Measurements from ENCODE around the gene RARS2. TPM values are rescaled to one million over a fixed set of nuclear protein-coding genes. Genes with fewer than 3 reads are reported as not detected.
"Not testable (repeated sequence)": the region's sequence is repeated elsewhere in the genome, so short reads cannot be mapped to it uniquely, and the experiment has no call there.

RARS2 gene
- polyA plus RNA-seq, 1 donor, result 73.9 TPM

DNA sequence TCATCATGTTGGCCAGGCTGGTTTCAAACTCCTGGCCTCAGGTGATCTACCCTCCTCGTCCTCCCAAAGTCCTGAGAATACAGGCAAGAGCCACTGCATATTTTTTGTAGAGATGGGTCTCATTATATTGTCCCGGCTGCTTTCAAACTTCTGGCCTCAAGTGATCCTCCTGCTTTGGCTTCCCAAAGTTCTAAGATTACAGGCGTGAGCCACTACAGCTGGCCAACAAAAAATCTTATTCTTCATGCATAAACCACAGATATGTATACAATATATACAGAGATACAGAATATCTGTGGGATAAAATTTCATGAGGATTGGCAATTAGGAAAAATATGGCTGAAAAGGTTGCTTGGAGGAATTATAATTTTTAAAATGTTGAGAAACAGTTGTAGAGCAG, 67.1 kb downstream of the RARS2 start:
- Histone ChIP-seq H3K27ac (ENCODE audit: low read length) (no peak overlapping the region), H3K9me3 (ENCODE audit: control insufficient read depth, low read depth, low read length) (no peaks in the 10 kb centered on the region), H3K4me3 (ENCODE audit: low read length) (no peak overlapping the region), H3K4me1 (ENCODE audit: control insufficient read depth, insufficient read depth, low read length) (no peaks in the 10 kb centered on the region), H3K27me3 (ENCODE audit: control insufficient read depth, insufficient read depth, low read length) (no peaks in the 10 kb centered on the region), H3K36me3 (ENCODE audit: control insufficient read depth, insufficient read depth, low read length) (peaks cover 42% of the 10 kb centered on the region)
- DNase-seq, result no peak
- no CpG with 5 or more reads among the region's 3 CpGs for WGBS (ENCODE audit: insufficient coverage, low lambda C conversion rate)

DNA sequence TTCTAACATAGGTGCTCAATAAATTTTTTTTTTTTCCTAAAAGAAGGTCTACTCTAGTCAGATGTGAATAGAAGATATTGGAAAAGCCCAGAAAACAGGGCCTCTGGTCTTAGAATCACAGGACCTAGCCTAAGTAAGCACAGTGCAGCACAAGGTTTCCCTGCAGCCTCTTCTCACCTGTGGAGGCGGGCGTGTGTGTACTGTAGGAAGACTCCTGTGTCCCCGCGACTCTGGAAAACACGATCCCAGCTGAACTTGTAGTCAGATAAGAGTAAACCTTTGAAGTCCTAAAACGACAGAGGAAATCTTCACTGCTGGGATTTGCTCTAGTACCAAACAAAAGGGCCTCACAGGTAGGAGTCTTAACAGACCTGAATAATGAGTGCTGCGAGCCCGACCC, 71.3 kb downstream of the RARS2 start:
- WGBS (ENCODE audit: insufficient coverage, low lambda C conversion rate), result no CpG with 5 or more reads among the region's 8 CpGs
- no peaks in the 10 kb centered on the region for H3K27me3 ChIP-seq (ENCODE audit: control insufficient read depth, insufficient read depth, low read length)
- no peak for DNase-seq
- no peak overlapping the region for H3K4me3 ChIP-seq (ENCODE audit: low read length)
- H3K9me3 ChIP-seq (ENCODE audit: control insufficient read depth, low read depth, low read length), result no peaks in the 10 kb centered on the region
- no peaks in the 10 kb centered on the region for H3K4me1 ChIP-seq (ENCODE audit: control insufficient read depth, insufficient read depth, low read length)
- no peak overlapping the region for H3K27ac ChIP-seq (ENCODE audit: low read length)
- peaks cover 65% of the 10 kb centered on the region for H3K36me3 ChIP-seq (ENCODE audit: control insufficient read depth, insufficient read depth, low read length)

DNA sequence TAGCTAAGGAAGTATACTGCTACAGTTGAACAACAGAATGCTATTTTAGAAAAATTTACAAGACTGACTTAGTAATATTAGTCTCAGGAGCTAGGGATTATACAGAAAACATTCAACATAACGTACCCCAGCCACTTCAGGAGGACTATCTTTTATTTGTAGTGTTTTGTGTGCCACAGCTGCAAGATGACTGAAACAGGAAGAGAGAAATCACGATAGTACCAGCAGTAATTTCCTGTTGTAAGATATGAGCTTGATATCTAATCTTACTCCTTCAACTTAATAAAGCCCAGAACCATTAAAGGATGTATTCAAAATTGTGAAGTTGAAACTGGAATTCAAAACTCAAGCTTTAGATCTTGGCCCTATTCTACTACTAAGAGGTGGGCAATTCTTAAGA, 75.0 kb downstream of the RARS2 start:
- no peaks in the 10 kb centered on the region for H3K9me3 ChIP-seq (ENCODE audit: control insufficient read depth, low read depth, low read length)
- no peak for DNase-seq
- no peak overlapping the region for H3K4me3 ChIP-seq (ENCODE audit: low read length)
- no peaks in the 10 kb centered on the region for H3K27me3 ChIP-seq (ENCODE audit: control insufficient read depth, insufficient read depth, low read length)
- H3K36me3 ChIP-seq (ENCODE audit: control insufficient read depth, insufficient read depth, low read length), result peaks cover 73% of the 10 kb centered on the region
- no CpG with 5 or more reads among the region's 2 CpGs for WGBS (ENCODE audit: insufficient coverage, low lambda C conversion rate)
- no peaks in the 10 kb centered on the region for H3K4me1 ChIP-seq (ENCODE audit: control insufficient read depth, insufficient read depth, low read length)
- H3K27ac ChIP-seq (ENCODE audit: low read length), result no peak overlapping the region

DNA sequence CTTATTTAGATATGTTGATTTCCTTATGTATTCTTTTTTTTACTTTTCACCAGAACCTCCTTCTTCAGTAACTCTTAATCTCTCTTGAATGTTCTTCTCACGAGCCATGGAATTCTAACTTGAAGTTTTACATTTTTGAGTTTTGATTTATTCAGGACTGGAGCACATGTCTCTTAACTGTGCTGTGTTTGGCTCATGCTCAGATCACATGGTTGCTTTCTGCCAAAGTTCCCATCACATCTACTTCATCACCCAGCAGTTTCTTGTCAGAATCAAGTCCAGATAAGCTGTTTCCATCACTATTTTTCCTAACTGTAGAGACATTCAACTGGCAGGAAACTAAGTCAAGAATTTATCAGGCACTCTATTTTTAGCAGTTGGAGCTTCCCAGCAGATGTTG, 85.3 kb downstream of the RARS2 start:
- no peaks in the 10 kb centered on the region for H3K9me3 ChIP-seq (ENCODE audit: control insufficient read depth, low read depth, low read length)
- no peak for DNase-seq
- H3K36me3 ChIP-seq (ENCODE audit: control insufficient read depth, insufficient read depth, low read length), result peaks cover 43% of the 10 kb centered on the region
- H3K27me3 ChIP-seq (ENCODE audit: control insufficient read depth, insufficient read depth, low read length), result no peaks in the 10 kb centered on the region
- no peaks in the 10 kb centered on the region for H3K4me1 ChIP-seq (ENCODE audit: control insufficient read depth, insufficient read depth, low read length)
- H3K4me3 ChIP-seq (ENCODE audit: low read length), result no peak overlapping the region
- 57% methylated on average over 1 of the region's 1 CpG for WGBS (ENCODE audit: insufficient coverage, low lambda C conversion rate)
- H3K27ac ChIP-seq (ENCODE audit: low read length), result no peak overlapping the region

DNA sequence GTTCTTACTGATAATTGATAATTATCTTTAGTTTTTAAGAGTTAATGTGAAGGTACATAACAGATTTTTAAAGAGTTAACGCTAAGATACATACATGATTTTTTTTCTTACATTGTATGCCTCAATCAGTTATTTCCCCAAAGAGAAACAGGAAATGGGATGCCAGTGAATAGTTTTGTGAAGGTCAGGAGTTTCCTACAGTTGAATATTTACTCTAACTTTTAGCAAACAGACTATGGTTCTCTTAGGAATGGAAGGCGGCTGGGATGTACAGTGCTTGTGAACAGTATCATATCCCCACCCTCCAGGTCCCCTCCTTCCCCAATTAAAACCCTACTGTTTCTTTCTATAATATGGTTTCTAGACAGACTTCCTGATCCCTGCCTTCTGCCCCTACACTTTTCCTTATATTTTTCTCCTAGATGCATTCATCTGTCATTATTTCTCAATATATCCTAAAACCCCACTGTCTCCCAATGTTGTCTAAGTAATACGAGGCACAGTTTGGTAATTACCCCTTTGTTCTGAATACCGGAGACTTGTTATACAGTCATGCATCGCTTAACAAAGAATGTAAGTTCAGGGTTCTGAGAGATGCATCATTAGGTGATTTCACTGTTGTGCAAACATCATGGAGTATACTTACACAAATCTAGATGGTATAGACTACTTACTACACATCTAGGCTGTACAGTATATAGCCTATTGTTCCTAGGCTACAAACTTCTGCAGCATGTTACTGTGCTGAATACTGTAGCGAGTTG, 87.8 kb downstream of the RARS2 start:
- peaks cover 36% of the 10 kb centered on the region for H3K36me3 ChIP-seq (ENCODE audit: control insufficient read depth, insufficient read depth, low read length)

DNA sequence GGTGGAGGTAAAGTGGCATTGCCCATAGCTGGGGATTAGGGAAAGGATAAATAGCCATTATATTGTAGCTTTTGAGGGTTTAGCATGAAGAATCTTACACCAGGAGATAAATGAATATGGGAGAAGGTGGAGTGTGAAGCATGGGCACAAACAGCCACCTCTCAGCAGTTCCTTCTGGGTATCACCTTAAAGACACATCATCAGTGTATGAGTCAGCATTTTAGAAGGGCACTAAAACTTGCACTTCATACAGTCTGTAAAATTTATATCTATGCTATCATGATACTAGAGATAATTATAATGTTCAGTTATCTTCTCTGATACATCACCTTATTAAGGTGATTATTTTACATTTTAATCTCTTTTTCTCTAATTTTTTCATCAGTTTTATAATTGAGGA, 91.7 kb downstream of the RARS2 start:
- Histone ChIP-seq H3K9me3 (ENCODE audit: control insufficient read depth, low read depth, low read length) (no peaks in the 10 kb centered on the region), H3K4me1 (ENCODE audit: control insufficient read depth, insufficient read depth, low read length) (no peaks in the 10 kb centered on the region), H3K27ac (ENCODE audit: low read length) (no peak overlapping the region), H3K36me3 (ENCODE audit: control insufficient read depth, insufficient read depth, low read length) (peaks cover 20% of the 10 kb centered on the region), H3K27me3 (ENCODE audit: control insufficient read depth, insufficient read depth, low read length) (no peaks in the 10 kb centered on the region), H3K4me3 (ENCODE audit: low read length) (no peak overlapping the region)
- no peak for DNase-seq

More for the DNA sequence above, 87.8 kb downstream of the RARS2 start:
- 100% methylated on average over 1 of the region's 6 CpGs for WGBS (ENCODE audit: insufficient coverage, low lambda C conversion rate)
- no peak overlapping the region for H3K4me3 ChIP-seq (ENCODE audit: low read length)
- no peaks in the 10 kb centered on the region for H3K4me1 ChIP-seq (ENCODE audit: control insufficient read depth, insufficient read depth, low read length)
- H3K9me3 ChIP-seq (ENCODE audit: control insufficient read depth, low read depth, low read length), result no peaks in the 10 kb centered on the region
- no peak for DNase-seq
- no peak overlapping the region for H3K27ac ChIP-seq (ENCODE audit: low read length)
- H3K27me3 ChIP-seq (ENCODE audit: control insufficient read depth, insufficient read depth, low read length), result no peaks in the 10 kb centered on the region

DNA sequence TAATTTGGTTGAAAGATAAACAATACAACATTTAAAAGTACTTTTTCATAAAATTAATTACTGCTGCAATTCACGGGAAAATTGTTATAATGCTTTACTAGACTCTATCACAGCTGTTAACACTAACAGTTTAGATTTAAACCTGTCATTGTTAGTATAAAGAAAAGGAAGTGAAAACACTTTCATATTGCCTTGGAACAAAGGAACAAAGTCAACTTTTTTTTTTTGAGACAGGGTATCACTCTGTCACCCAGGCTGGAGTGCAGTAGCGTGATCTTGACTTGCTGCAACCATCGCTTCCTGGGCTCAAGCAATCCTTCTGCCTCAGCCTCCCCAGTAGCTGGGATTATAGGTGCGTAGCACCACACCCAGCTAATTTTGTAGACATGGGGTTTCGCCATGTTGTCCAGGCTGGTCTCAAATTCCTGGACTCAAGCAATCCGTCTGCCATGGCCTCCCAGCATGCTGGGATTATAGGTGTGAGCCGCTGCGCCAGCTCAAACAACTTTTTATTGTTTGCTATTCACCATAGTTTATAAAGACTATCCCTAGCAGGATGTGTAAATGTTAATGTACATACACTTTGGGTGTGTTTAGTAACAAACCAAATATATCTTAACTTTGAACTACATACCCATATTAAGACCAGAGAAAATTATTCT, 94.9 kb downstream of the RARS2 start:
- H3K27ac ChIP-seq (ENCODE audit: low read length), result no peak overlapping the region
- no peaks in the 10 kb centered on the region for H3K27me3 ChIP-seq (ENCODE audit: control insufficient read depth, insufficient read depth, low read length)
- DNase-seq, result no peak
- no CpG with 5 or more reads among the region's 8 CpGs for WGBS (ENCODE audit: insufficient coverage, low lambda C conversion rate)
- H3K4me1 ChIP-seq (ENCODE audit: control insufficient read depth, insufficient read depth, low read length), result no peaks in the 10 kb centered on the region
- no peaks in the 10 kb centered on the region for H3K9me3 ChIP-seq (ENCODE audit: control insufficient read depth, low read depth, low read length)
- H3K36me3 ChIP-seq (ENCODE audit: control insufficient read depth, insufficient read depth, low read length), result peaks cover 11% of the 10 kb centered on the region
- no peak overlapping the region for H3K4me3 ChIP-seq (ENCODE audit: low read length)

DNA sequence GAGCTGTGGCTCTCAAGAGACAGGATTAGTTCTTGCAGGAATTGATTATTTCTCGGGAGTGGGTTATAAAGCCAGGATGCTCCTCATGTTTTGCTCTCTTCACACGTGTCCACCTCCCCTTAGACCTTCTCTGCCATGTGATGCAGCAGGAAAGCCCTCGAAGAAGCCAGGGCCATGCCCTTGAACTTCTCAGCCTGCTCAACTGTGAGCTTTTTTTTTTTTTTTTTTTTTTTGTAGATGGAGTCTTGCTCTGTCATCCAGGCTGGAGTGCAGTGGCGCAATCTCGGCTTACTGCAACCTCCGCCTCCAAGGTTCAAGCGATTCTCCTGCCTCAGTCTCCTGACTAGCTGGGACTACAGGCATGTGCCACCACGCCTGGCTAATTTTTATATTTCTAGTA, 100.5 kb downstream of the RARS2 start:
- H3K9me3 ChIP-seq (ENCODE audit: control insufficient read depth, low read depth, low read length); H3K4me1 ChIP-seq (ENCODE audit: control insufficient read depth, insufficient read depth, low read length); H3K4me3 ChIP-seq (ENCODE audit: low read length); DNase-seq; H3K27ac ChIP-seq (ENCODE audit: low read length); H3K27me3 ChIP-seq (ENCODE audit: control insufficient read depth, insufficient read depth, low read length): not testable (repeated sequence)
- peaks cover 14% of the 10 kb centered on the region for H3K36me3 ChIP-seq (ENCODE audit: control insufficient read depth, insufficient read depth, low read length)
- no CpG with 5 or more reads among the region's 8 CpGs for whole genome bisulfite sequencing (ENCODE audit: insufficient coverage, low lambda C conversion rate)

DNA sequence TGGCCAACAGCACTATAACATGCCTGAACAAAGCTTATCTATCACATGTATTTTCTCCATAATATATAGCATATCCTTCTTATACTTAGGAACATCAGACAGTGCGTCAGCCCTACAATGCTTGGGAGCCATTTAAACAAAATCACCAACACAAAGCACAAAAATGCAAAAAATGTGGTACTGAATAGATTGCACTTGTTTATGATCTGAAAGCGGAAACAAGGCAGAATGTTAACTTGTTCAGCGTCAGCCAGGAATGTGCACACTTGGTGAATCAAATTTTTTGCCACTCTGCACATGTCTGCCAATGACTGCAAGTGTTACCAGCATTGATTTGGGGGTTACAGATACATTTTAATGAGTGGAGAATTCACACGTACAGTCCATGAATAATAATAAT, 102.2 kb downstream of the RARS2 start:
- no peaks in the 10 kb centered on the region for H3K4me1 ChIP-seq (ENCODE audit: control insufficient read depth, insufficient read depth, low read length)
- no peaks in the 10 kb centered on the region for H3K9me3 ChIP-seq (ENCODE audit: control insufficient read depth, low read depth, low read length)
- H3K4me3 ChIP-seq (ENCODE audit: low read length), result no peak overlapping the region
- no peak overlapping the region for H3K27ac ChIP-seq (ENCODE audit: low read length)
- peaks cover 15% of the 10 kb centered on the region for H3K36me3 ChIP-seq (ENCODE audit: control insufficient read depth, insufficient read depth, low read length)
- 100% methylated on average over 1 of the region's 4 CpGs for WGBS (ENCODE audit: insufficient coverage, low lambda C conversion rate)
- no peak for DNase-seq
- H3K27me3 ChIP-seq (ENCODE audit: control insufficient read depth, insufficient read depth, low read length), result no peaks in the 10 kb centered on the region

DNA sequence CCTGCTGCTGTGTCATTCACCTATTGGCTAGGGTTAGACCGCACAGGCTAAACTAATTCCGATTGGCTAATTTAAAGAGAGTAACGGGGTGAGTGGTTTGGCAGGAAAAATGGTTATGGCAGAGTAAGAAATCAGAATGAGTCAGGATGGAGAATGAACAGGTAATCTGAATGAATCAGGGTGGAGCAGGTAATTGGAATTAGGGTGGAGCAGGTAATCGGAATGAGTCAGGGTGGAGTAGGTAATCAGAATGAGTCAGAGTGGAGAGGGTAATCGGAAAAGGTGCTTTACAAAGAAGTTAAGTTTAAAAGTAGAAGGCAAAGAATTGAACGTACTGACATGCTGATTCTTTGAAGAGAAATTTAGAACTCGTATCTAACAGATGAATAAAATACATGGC, 105.3 kb downstream of the RARS2 start:
- Histone ChIP-seq H3K27ac (ENCODE audit: low read length) (no peak overlapping the region), H3K36me3 (ENCODE audit: control insufficient read depth, insufficient read depth, low read length) (peaks cover 14% of the 10 kb centered on the region), H3K9me3 (ENCODE audit: control insufficient read depth, low read depth, low read length) (no peaks in the 10 kb centered on the region), H3K4me3 (ENCODE audit: low read length) (no peak overlapping the region), H3K4me1 (ENCODE audit: control insufficient read depth, insufficient read depth, low read length) (no peaks in the 10 kb centered on the region), H3K27me3 (ENCODE audit: control insufficient read depth, insufficient read depth, low read length) (no peaks in the 10 kb centered on the region)
- no peak for DNase-seq
- 91% methylated on average over 6 of the region's 7 CpGs for WGBS (ENCODE audit: insufficient coverage, low lambda C conversion rate)

DNA sequence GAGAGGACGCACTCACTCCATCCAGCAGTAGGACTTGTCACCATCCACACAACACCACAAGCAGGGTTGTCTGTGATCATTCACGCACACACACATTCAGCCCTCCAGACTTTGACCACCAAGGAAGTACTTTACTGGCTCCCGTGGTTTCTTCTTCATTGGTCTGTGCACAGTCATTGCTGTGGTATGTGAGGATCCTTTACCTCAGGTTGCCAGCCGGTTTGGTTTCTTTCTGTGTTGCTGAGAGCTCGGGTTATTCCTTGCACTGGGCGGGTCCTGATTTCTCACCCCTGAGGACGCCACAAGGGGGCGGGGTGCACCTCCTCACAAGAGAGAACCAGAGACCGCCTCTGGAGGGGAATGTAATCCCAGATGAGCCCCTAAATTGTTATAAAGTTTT, 105.9 kb downstream of the RARS2 start:
- no CpG with 5 or more reads among the region's 9 CpGs for WGBS (ENCODE audit: insufficient coverage, low lambda C conversion rate)
- Histone ChIP-seq H3K4me1 (ENCODE audit: control insufficient read depth, insufficient read depth, low read length) (no peaks in the 10 kb centered on the region), H3K27me3 (ENCODE audit: control insufficient read depth, insufficient read depth, low read length) (no peaks in the 10 kb centered on the region), H3K9me3 (ENCODE audit: control insufficient read depth, low read depth, low read length) (no peaks in the 10 kb centered on the region), H3K27ac (ENCODE audit: low read length) (no peak overlapping the region), H3K36me3 (ENCODE audit: control insufficient read depth, insufficient read depth, low read length) (peaks cover 14% of the 10 kb centered on the region), H3K4me3 (ENCODE audit: low read length) (no peak overlapping the region)
- peak in 1 of 2 donors; percentile 24 for DNase-seq
